Suprapubic skin (tissue), 3 donors: ENCODE data around the gene DIP2C.

Experiments
- CTCF ChIP-seq, 2 donors: fragments of 200-600 bp in 1 of 2; fragments of 450-650 bp in 1 of 2; sonication (generic) in 1 of 2; IDR thresholded peaks; one replicate each; pipeline ENCODE4 v1.5.1; 2016 to 2019; ENCODE audit warnings: antibody characterized with exemption in 2 of 2, mild to moderate bottlenecking in 1 of 2, moderate library complexity in 1 of 2
- POLR2A ChIP-seq, 2 donors: fragments of 450-650 bp; IDR thresholded peaks; one replicate each; pipeline ENCODE4 v1.6.1; 2017; ENCODE audit warnings: antibody characterized with exemption in 2 of 2, mild to moderate bottlenecking in 2 of 2, moderate library complexity in 2 of 2

GRCh38 chr10:230758-231157 lies 458.7 kb downstream of the DIP2C start:
- TF ChIP-seq CTCF (IDR thresholded peaks at IDR 0.05) (no peak), POLR2A (IDR thresholded peaks at IDR 0.05) (no peak)
